GM23248 (cell line): ENCODE measurements around the gene KLHL34. TPM values are rescaled to one million over a fixed set of nuclear protein-coding genes. Genes with fewer than 3 reads are reported as not detected.

ENCODE experiments used
- DNase-seq: peaks from one replicate; pipeline ENCODE4 v3.0.0-alpha.2; 2015
- H2AFZ ChIP-seq: fragments of 200-600 bp; sonication (generic); 2 replicates; pipeline ENCODE4 v1.6.1; 2016; ENCODE audit warnings: antibody characterized with exemption
- H3F3A ChIP-seq: fragments of 200-600 bp; sonication (generic); 2 replicates; pipeline ENCODE4 v1.6.1; 2016; ENCODE audit warnings: mild to moderate bottlenecking, antibody characterized with exemption, mixed run types; ENCODE audit not compliant: insufficient read depth
- H3K27ac ChIP-seq: fragments of 200-600 bp; sonication (generic); 2 replicates; pipeline ENCODE4 v1.5.1; 2016; ENCODE audit warnings: mild to moderate bottlenecking
- H3K27me3 ChIP-seq: fragments of 200-600 bp; sonication (generic); replicated peaks from 2 replicates; pipeline ENCODE4 v1.6.1; 2016; ENCODE audit warnings: mild to moderate bottlenecking; ENCODE audit not compliant: insufficient read depth
- H3K36me3 ChIP-seq: fragments of 200-600 bp; sonication (generic); 2 replicates; pipeline ENCODE4 v1.6.1; 2016; ENCODE audit warnings: low read depth, mild to moderate bottlenecking
- H3K4me1 ChIP-seq: fragments of 200-600 bp; sonication (generic); 2 replicates; pipeline ENCODE4 v1.6.1; 2016; ENCODE audit warnings: mild to moderate bottlenecking; ENCODE audit not compliant: insufficient read depth
- H3K4me2 ChIP-seq: fragments of 200-600 bp; sonication (generic); one replicate; pipeline ENCODE4 v1.6.1; 2016; ENCODE audit warnings: mild to moderate bottlenecking; ENCODE audit not compliant: unreplicated experiment
- H3K4me3 ChIP-seq: fragments of 200-600 bp; sonication (generic); 2 replicates; pipeline ENCODE4 v1.5.1; 2016; ENCODE audit warnings: mild to moderate bottlenecking
- H3K79me2 ChIP-seq: fragments of 200-600 bp; sonication (generic); 2 replicates; pipeline ENCODE4 v1.6.1; 2016; ENCODE audit warnings: mild to moderate bottlenecking; ENCODE audit not compliant: insufficient read depth
- H3K9ac ChIP-seq: fragments of 200-600 bp; sonication (generic); 2 replicates; pipeline ENCODE4 v1.6.1; 2016; ENCODE audit warnings: mild to moderate bottlenecking
- H3K9me2 ChIP-seq: fragments of 200-600 bp; sonication (generic); 2 replicates; pipeline ENCODE4 v1.6.1; 2016; ENCODE audit warnings: mixed run types, mild to moderate bottlenecking, moderate library complexity; ENCODE audit not compliant: insufficient read depth
- H3K9me3 ChIP-seq: fragments of 200-600 bp; sonication (generic); one replicate; pipeline ENCODE4 v1.6.1; 2017; ENCODE audit warnings: low read depth
- H4K20me1 ChIP-seq: fragments of 200-600 bp; sonication (generic); 2 replicates; pipeline ENCODE4 v1.6.0; 2016; ENCODE audit not compliant: insufficient read depth
- EZH2 ChIP-seq: fragments of 200-600 bp; sonication (generic); IDR thresholded peaks from 2 replicates; pipeline ENCODE4 v1.6.1; 2018; ENCODE audit warnings: antibody characterized with exemption, mild to moderate bottlenecking; ENCODE audit not compliant: insufficient read depth, poor library complexity, severe bottlenecking
- EZH2phosphoT487 ChIP-seq: fragments of 200-600 bp; sonication (generic); IDR thresholded peaks from 2 replicates; pipeline ENCODE4 v1.6.1; 2018; ENCODE audit warnings: antibody characterized with exemption, moderate library complexity, mild to moderate bottlenecking, low read depth; ENCODE audit not compliant: insufficient read depth
- WGBS, 2 experiments: methylation state at CpG; one replicate each; pipeline ENCODE4 v1.1.6; 2015 to 2017; ENCODE audit warnings: low lambda C conversion rate in 2 of 2, low coverage in 1 of 2; ENCODE audit errors: missing lambda C conversion rate in 2 of 2; 5-methylcytosine and 5-hydroxymethylcytosine counted together
- in situ Hi-C: fragments of 300-500 bp; cut with MboI; formaldehyde crosslinking; loops from 2 replicates; pipeline ENCODE4 v1.15.0; 2020
- polyA plus RNA-seq: library from polyadenylated mRNA; unstranded; fragments of >200 nt; fragmentation: Nextera tagmentation; extraction: Ambion mirVana; gene quantifications from 2 replicates; pipeline ENCODE4 v1.2.1, GENCODE V29; 2016
- total RNA-seq: library from RNA; depleted of rRNA; stranded (reverse); fragments of >200 nt; shearing (Covaris generic); gene quantifications from 2 replicates; pipeline ENCODE4 v1.2.3, GENCODE V29; 2014

The KLHL34 gene
- total and polyA plus RNA-seq, 2 experiments from 2014 or later: not detected

DNA sequence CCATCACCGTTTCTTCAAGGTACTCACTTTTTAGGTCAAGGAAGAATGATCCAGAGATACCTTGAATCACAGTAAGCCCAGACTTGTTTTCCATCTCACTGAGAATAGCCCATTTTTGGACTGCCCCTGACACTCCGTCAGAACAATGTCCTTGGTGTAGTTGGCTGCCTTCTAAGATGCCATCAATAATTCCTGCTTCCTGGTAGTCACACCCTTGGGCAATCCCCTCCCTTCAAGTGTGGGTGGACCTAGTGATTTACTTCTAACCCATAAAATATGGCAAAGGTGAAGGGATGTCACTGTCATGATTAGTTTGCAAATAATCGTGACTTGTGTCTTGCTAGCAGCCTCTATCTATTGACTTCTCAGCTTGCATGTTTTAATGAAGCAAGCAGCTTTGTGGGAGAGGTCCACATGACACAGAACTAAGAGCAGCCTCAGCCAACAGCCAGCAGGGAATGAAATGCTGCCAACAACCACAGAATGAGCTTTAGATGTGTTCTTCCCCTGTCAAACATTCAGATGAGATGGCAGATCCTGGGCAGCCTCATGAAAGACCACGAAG, 20.0 kb upstream of the KLHL34 start:
- H3K4me3 ChIP-seq: no peak overlapping the region
- H3K79me2 ChIP-seq: no peaks in the 10 kb centered on the region
- H3K4me1 ChIP-seq: 0 out of 2 replicates have a peak, but pooled peaks cover under 1% of the 10 kb centered on the region
- no peak for TF ChIP-seq EZH2phosphoT487
- H3K9me2 ChIP-seq: no peaks in the 10 kb centered on the region
- no peaks in the 10 kb centered on the region for H4K20me1 ChIP-seq
- no peak for DNase-seq
- 56 to 58% methylated on average over 4 of the region's 4 CpGs for WGBS, 2 experiments
- no peak overlapping the region for H2AFZ ChIP-seq
- H3F3A ChIP-seq: no peaks in the 10 kb centered on the region
- no peaks in the 10 kb centered on the region for H3K27me3 ChIP-seq
- no peak overlapping the region for H3K27ac ChIP-seq
- no peaks in the 10 kb centered on the region for H3K36me3 ChIP-seq
- in situ Hi-C loops: no loop called here
- H3K4me2 ChIP-seq: no peak overlapping the region
- H3K9ac ChIP-seq: no peak overlapping the region
- no peaks in the 10 kb centered on the region for H3K9me3 ChIP-seq

DNA sequence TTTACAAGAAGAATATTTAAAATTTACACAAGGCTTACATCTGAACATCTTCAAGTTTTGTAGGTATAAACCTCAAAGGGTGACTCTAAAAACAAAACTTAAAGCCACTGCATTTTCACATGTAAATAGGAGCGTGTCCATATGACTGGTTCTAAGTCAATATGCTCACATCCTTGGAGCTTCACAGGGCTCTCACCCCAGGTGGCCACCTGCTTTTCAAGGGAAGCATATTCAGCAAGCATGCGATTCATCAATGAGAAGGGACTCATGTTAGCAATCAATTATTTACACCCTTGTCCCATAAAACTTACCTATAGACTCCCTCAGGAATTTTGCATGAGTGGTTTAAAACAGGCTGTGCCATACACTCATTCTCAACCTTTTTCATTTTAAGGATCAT, 17.8 kb upstream of the KLHL34 start:
- H3K9me2 ChIP-seq: no peaks in the 10 kb centered on the region
- no peak overlapping the region for H3K4me2 ChIP-seq
- no peaks in the 10 kb centered on the region for H3F3A ChIP-seq
- H3K9ac ChIP-seq: no peak overlapping the region
- H3K4me3 ChIP-seq: no peak overlapping the region
- no peaks in the 10 kb centered on the region for H3K79me2 ChIP-seq
- H2AFZ ChIP-seq: no peak overlapping the region
- no peak overlapping the region for H3K27ac ChIP-seq
- in situ Hi-C loops: no loop called here
- TF ChIP-seq EZH2phosphoT487 (no peak), EZH2 (no peak)
- H3K36me3 ChIP-seq: no peaks in the 10 kb centered on the region
- no peaks in the 10 kb centered on the region for H3K27me3 ChIP-seq
- DNase-seq: no peak
- no peaks in the 10 kb centered on the region for H3K9me3 ChIP-seq
- no peaks in the 10 kb centered on the region for H4K20me1 ChIP-seq
- H3K4me1 ChIP-seq: no peaks in the 10 kb centered on the region
- 87 to 90% methylated on average over 2 of the region's 2 CpGs for WGBS, 2 experiments

GRCh38 chrX:21674430-21675186, 16.5 kb upstream of the KLHL34 start:
- Histone ChIP-seq H3K4me1 (no peaks in the 10 kb centered on the region), H3F3A (no peaks in the 10 kb centered on the region), H3K36me3 (no peaks in the 10 kb centered on the region), H3K27ac (no peak overlapping the region), H3K9me2 (no peaks in the 10 kb centered on the region), H3K9me3 (no peaks in the 10 kb centered on the region), H3K4me3 (no peak overlapping the region), H3K79me2 (no peaks in the 10 kb centered on the region), H3K9ac (no peak overlapping the region), H3K4me2 (no peak overlapping the region), H2AFZ (no peak overlapping the region), H3K27me3 (no peaks in the 10 kb centered on the region), H4K20me1 (no peaks in the 10 kb centered on the region)
- WGBS, 2 experiments: 95 to 98% methylated on average over 4 of the region's 4 CpGs
- TF ChIP-seq EZH2phosphoT487 (no peak), EZH2 (no peak)
- in situ Hi-C loops: no loop called here
- DNase-seq: no peak

GRCh38 chrX:21666679-21667078, 8.5 kb upstream of the KLHL34 start:
- H3K9me3 ChIP-seq: no peaks in the 10 kb centered on the region
- H3F3A ChIP-seq: no peaks in the 10 kb centered on the region
- H3K79me2 ChIP-seq: no peaks in the 10 kb centered on the region
- TF ChIP-seq EZH2: no peak
- TF ChIP-seq EZH2phosphoT487: no peak
- H3K36me3 ChIP-seq: no peaks in the 10 kb centered on the region
- no peak overlapping the region for H3K4me2 ChIP-seq
- H3K9ac ChIP-seq: no peak overlapping the region
- peak; percentile 14 for DNase-seq
- H3K27ac ChIP-seq: no peak overlapping the region
- H2AFZ ChIP-seq: no peak overlapping the region
- 83 to 84% methylated on average over 4 of the region's 4 CpGs for WGBS, 2 experiments
- no peak overlapping the region for H3K4me3 ChIP-seq
- H3K9me2 ChIP-seq: no peaks in the 10 kb centered on the region
- H3K4me1 ChIP-seq: no peaks in the 10 kb centered on the region
- H3K27me3 ChIP-seq: no peaks in the 10 kb centered on the region
- in situ Hi-C loops: no loop called here
- H4K20me1 ChIP-seq: no peaks in the 10 kb centered on the region
